Measurements from ENCODE around the gene KIFC3.
"Not testable (repeated sequence)": the region's sequence is repeated elsewhere in the genome, so short reads cannot be mapped to it uniquely, and the experiment has no call there.

Gene KIFC3

GRCh38 chr16:57736419-57737351 lies 65.6 kb downstream of the KIFC3 start:
- DNase-seq (ENCODE audit: low spot score), result peak; percentile 19

- no peak for DNase-seq (ENCODE audit: low spot score)
These were observed 66.4 kb downstream of the KIFC3 start, which contains the start of gene KATNB1 for GRCh38 chr16:57735755-57736418. KATNB1 (plus strand) TSS chr16:57735770; CDS start chr16:57737244, 1,474 bp downstream.

GRCh38 chr16:57734925-57735754 lies 67.2 kb downstream of the KIFC3 start:
- peak; percentile 99 for DNase-seq (ENCODE audit: low spot score)

GRCh38 chr16:57734308-57734924 lies 67.9 kb downstream of the KIFC3 start:
- DNase-seq (ENCODE audit: low spot score), result no peak

- DNase-seq (ENCODE audit: low spot score), result no peak
These were observed 69.6 kb downstream of the KIFC3 start for GRCh38 chr16:57732714-57733113.

- DNase-seq (ENCODE audit: low spot score), result no peak
These were observed 70.3 kb downstream of the KIFC3 start for GRCh38 chr16:57732037-57732436.

DNA sequence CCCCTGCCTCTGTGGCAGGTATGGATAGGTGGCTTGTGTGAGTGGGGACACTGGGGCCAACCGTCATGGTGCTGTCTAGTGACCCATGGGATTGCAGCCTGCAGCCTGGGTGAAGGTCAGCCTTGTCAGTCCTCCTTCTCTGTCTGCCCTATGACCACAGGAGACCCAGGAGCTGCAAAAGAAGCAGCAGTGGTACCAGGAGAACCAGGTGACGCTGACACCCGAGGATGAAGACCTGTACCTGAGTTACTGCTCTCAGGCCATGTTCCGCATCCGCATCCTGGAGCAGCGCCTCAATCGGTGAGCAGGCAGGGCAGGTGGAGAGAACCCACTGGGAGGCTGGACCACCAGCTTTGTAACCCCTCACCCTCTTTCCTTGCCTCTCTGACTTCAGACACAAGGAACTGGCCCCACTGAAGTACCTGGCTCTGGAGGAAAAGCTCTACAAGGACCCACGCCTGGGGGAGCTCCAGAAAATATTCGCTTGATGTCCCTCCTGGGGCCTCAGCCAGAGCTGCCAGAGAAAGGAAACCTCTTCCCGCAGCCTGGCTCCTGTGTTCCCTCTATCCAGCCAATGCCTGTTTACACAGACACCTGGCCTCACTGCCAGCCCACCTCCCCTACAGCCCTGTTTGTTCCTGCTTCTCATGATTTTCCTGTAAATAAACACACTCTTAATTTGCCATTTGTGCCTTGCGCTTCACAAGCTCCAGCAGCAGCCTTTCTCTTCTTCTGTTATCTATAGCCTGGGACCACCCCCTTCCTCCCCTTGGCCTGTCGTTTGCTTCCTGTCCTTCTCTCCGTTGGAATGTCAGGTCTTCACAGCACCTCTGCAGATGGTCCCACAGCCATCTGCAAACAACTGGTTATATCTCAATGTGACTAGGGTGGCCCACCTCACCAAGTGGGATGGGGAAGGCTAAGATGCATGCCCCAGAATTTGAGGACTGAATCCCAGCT lies 71.2 kb downstream of the KIFC3 start:
- no peak for DNase-seq (ENCODE audit: low spot score)

- not testable (repeated sequence) for DNase-seq (ENCODE audit: low spot score)
These were observed 72.4 kb downstream of the KIFC3 start for GRCh38 chr16:57729852-57730251.

GRCh38 chr16:57729182-57729484 lies 73.2 kb downstream of the KIFC3 start:
- DNase-seq (ENCODE audit: low spot score), result no peak

- no peak for DNase-seq (ENCODE audit: low spot score)
These were observed 73.7 kb downstream of the KIFC3 start for GRCh38 chr16:57728336-57729181.

GRCh38 chr16:57727610-57728009 lies 74.7 kb downstream of the KIFC3 start:
- no peak for DNase-seq (ENCODE audit: low spot score)

DNA sequence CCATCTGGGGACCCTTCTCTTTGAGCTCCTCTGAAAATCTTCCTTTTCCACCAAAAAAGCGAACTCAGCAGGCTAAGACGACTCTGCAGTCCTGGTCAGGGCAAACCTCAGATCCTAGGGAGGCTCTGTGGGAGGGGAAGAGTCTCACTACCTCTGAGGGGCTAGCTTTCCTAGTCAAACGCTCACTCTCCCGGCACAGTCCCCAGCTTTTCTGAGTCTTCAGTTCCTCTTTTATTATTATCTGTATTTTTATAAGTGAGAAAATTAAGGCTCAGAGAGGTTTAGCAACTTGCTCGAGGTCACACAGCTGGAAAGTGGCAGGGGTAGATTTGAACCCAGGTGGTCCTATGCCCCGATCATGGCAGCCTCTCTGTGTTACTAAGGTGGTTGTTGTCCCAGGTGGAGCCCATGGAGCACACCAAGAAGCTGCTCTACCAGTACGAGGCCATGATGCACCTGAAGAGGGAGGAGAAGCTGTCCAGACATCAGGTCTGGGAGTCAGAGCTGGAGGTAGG lies 75.8 kb downstream of the KIFC3 start:
- no peak for DNase-seq (ENCODE audit: low spot score)

DNA sequence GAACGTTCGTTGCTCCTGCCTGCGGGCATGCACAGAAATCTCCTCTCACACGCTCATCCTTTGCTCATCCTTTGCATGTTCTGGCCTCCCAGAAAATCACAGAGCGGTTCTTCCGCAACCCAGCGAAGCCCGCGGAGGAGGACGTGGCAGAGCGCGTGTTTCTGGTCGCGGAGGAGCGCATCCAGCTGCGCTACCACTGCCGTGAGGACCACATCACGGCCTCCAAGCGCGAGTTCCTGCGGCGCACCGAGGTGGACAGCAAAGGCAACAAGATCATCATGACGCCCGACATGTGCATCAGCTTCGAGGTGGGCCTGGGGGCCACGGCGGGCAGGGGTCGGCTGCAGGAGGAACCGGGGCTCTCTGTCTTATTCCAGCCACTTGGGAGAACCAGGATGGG lies 76.3 kb downstream of the KIFC3 start:
- no peak for DNase-seq (ENCODE audit: low spot score)

- no peak for DNase-seq (ENCODE audit: low spot score)
These were observed 76.7 kb downstream of the KIFC3 start for GRCh38 chr16:57725554-57725953.

- DNase-seq (ENCODE audit: low spot score), result no peak
These were observed 77.1 kb downstream of the KIFC3 start for GRCh38 chr16:57725151-57725550.

DNA sequence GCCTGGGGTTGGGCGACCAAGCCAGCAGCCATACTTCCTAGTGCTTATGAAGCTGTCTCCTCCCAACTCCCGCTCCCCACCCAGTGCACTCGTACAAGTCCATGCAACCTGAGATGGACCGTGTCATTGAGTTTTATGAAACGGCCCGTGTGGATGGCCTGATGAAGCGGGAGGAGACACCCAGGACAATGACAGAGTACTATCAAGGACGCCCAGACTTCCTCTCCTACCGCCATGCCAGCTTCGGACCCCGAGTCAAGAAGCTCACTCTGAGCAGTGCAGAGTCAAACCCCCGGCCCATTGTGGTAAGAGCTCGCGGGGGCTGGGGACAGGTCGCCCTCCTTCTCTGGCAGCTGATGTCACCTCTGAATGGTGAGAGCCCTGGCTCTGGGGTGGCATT lies 77.8 kb downstream of the KIFC3 start:
- DNase-seq (ENCODE audit: low spot score), result no peak

- DNase-seq (ENCODE audit: low spot score), result no peak
These were observed 79.1 kb downstream of the KIFC3 start for GRCh38 chr16:57723170-57723569.

- DNase-seq (ENCODE audit: low spot score), result no peak
These were observed 79.6 kb downstream of the KIFC3 start for GRCh38 chr16:57722651-57723050.

- no peak for DNase-seq (ENCODE audit: low spot score)
These were observed 80.1 kb downstream of the KIFC3 start for GRCh38 chr16:57722210-57722499.

All from germinal center (tissue), 1 donor.